Measurements from ENCODE around the gene POLR1F. TPM values are rescaled to one million over a fixed set of nuclear protein-coding genes. Genes with fewer than 3 reads are reported as not detected.

The POLR1F gene
- total and polyA plus RNA-seq, 4 donors, result 3.1 to 15.3 (median 8.3) TPM

DNA sequence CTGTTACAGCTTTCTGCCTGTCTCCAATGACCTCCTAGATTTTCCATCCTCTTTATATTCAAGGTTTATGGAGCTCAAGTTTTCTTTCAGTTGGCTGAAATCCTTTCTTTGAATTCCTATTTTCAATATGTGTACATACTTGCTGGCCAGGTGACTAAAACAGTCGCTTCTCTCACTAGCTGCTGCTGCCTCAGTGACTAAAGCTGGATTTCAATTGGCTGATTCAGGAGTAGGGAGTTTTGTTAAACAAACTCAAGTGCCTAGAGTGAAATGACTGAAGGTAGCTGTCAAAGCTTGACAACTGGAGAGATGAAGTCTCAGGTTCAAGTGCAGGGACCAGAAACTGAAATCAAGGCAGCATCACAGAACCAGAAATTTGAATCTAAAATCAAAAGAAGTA lies 6.7 kb upstream of the POLR1F start:
- no peaks in the 10 kb centered on the region for H3K4me1 ChIP-seq (ENCODE audit: control insufficient read depth in 4 of 4, insufficient read depth in 4 of 4, low read length in 3 of 4)
- H3K27me3 ChIP-seq (ENCODE audit: control insufficient read depth in 4 of 4, insufficient read depth in 4 of 4, low read length in 3 of 4), result peaks cover 0 to 2% (median 0%) of the 10 kb centered on the region in 4 donors
- H3K9me3 ChIP-seq (ENCODE audit: control insufficient read depth in 4 of 4, low read length in 3 of 4), result no peaks in the 10 kb centered on the region
- H3K9ac ChIP-seq (ENCODE audit: low read depth in 1 of 2, low read length in 2 of 2), result no peak overlapping the region
- H3K27ac ChIP-seq (ENCODE audit: low read depth in 1 of 2, low read length in 2 of 2), result no peak overlapping the region
- no peak for TF ChIP-seq JUND (IDR thresholded peaks at IDR 0.05)
- TF ChIP-seq HNF4A (conservative IDR thresholded peaks at IDR 0.05), result no peak
- no peak for TF ChIP-seq TAF1 (conservative IDR thresholded peaks at IDR 0.05)
- TF ChIP-seq HNF4G (IDR thresholded peaks at IDR 0.05), result no peak
- TF ChIP-seq EGR1 (IDR thresholded peaks at IDR 0.05; ENCODE audit: low read depth in 2 of 2), result no peak
- TF ChIP-seq, protein P1, sequence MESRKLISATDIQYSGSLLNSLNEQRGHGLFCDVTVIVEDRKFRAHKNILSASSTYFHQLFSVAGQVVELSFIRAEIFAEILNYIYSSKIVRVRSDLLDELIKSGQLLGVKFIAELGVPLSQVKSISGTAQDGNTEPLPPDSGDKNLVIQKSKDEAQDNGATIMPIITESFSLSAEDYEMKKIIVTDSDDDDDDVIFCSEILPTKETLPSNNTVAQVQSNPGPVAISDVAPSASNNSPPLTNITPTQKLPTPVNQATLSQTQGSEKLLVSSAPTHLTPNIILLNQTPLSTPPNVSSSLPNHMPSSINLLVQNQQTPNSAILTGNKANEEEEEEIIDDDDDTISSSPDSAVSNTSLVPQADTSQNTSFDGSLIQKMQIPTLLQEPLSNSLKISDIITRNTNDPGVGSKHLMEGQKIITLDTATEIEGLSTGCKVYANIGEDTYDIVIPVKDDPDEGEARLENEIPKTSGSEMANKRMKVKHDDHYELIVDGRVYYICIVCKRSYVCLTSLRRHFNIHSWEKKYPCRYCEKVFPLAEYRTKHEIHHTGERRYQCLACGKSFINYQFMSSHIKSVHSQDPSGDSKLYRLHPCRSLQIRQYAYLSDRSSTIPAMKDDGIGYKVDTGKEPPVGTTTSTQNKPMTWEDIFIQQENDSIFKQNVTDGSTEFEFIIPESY (IDR thresholded peaks at IDR 0.05), result no peak
- no peak for TF ChIP-seq MAX (IDR thresholded peaks at IDR 0.05)
- TF ChIP-seq FOXA2 (IDR thresholded peaks at IDR 0.05), result no peak
- TF ChIP-seq RXRA (IDR thresholded peaks at IDR 0.05), result no peak
- no peak for TF ChIP-seq REST (IDR thresholded peaks at IDR 0.05)
- no peak for TF ChIP-seq GABPA (IDR thresholded peaks at IDR 0.05 in 1 of 2, conservative IDR thresholded peaks at IDR 0.05 in 1 of 2)
- no peaks in the 10 kb centered on the region for H3K36me3 ChIP-seq (ENCODE audit: control insufficient read depth in 4 of 4, insufficient read depth in 3 of 4, low read depth in 1 of 4, low read length in 3 of 4)
- WGBS, result 33% methylated on average over 1 of the region's 1 CpG
- no peak for DNase-seq (ENCODE audit: low spot score)
- no peak overlapping the region for H3K4me3 ChIP-seq (ENCODE audit: low read depth in 1 of 3, low read length in 3 of 3)

DNA sequence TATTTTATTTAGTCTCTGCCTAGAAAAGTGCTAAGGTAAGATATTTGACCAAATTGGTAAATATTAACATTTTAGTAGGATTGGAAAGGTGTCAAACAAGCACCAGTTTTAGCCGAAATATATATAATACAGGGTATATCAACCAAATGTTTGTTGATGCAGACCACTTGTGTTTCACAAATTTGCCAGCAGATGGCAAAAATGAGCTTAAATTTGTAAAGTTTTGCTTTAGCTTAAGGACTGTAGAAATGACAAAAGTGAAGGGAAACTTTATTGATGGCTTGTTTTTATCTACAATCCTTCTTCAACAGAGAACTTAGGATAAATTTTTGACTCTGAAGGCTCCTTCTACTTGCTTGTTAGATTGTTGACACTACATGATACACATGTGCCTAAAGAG lies 4.8 kb upstream of the POLR1F start:
- H3K4me1 ChIP-seq (ENCODE audit: control insufficient read depth in 4 of 4, insufficient read depth in 4 of 4, low read length in 3 of 4), result peaks cover 0 to 5% (median 1%) of the 10 kb centered on the region in 4 donors
- H3K9ac ChIP-seq (ENCODE audit: low read depth in 1 of 2, low read length in 2 of 2), result no peak overlapping the region
- peaks cover 0 to 2% (median 0%) of the 10 kb centered on the region in 4 donors for H3K27me3 ChIP-seq (ENCODE audit: control insufficient read depth in 4 of 4, insufficient read depth in 4 of 4, low read length in 3 of 4)
- DNase-seq (ENCODE audit: low spot score), result no peak
- no peaks in the 10 kb centered on the region for H3K9me3 ChIP-seq (ENCODE audit: control insufficient read depth in 4 of 4, low read length in 3 of 4)
- H3K36me3 ChIP-seq (ENCODE audit: control insufficient read depth in 4 of 4, insufficient read depth in 3 of 4, low read depth in 1 of 4, low read length in 3 of 4), result no peaks in the 10 kb centered on the region
- H3K27ac ChIP-seq (ENCODE audit: low read depth in 1 of 2, low read length in 2 of 2), result no peak overlapping the region
- H3K4me3 ChIP-seq (ENCODE audit: low read depth in 1 of 3, low read length in 3 of 3), result no peak overlapping the region
- 32% methylated on average over 1 of the region's 1 CpG for WGBS
- TF ChIP-seq MAX (IDR thresholded peaks at IDR 0.05) (no peak), RXRA (IDR thresholded peaks at IDR 0.05) (no peak), YY1 (IDR thresholded peaks at IDR 0.05) (no peak), NR2F2 (IDR thresholded peaks at IDR 0.05) (no peak), RAD21 (IDR thresholded peaks at IDR 0.05) (peak; percentile 67 to 74), TAF1 (conservative IDR thresholded peaks at IDR 0.05) (no peak), HNF4G (IDR thresholded peaks at IDR 0.05) (no peak), REST (IDR thresholded peaks at IDR 0.05) (no peak), HNF4A (conservative IDR thresholded peaks at IDR 0.05) (no peak)
- TF ChIP-seq, protein P2, sequence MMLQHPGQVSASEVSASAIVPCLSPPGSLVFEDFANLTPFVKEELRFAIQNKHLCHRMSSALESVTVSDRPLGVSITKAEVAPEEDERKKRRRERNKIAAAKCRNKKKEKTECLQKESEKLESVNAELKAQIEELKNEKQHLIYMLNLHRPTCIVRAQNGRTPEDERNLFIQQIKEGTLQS (IDR thresholded peaks at IDR 0.05), result no peak
- TF ChIP-seq, protein P3, sequence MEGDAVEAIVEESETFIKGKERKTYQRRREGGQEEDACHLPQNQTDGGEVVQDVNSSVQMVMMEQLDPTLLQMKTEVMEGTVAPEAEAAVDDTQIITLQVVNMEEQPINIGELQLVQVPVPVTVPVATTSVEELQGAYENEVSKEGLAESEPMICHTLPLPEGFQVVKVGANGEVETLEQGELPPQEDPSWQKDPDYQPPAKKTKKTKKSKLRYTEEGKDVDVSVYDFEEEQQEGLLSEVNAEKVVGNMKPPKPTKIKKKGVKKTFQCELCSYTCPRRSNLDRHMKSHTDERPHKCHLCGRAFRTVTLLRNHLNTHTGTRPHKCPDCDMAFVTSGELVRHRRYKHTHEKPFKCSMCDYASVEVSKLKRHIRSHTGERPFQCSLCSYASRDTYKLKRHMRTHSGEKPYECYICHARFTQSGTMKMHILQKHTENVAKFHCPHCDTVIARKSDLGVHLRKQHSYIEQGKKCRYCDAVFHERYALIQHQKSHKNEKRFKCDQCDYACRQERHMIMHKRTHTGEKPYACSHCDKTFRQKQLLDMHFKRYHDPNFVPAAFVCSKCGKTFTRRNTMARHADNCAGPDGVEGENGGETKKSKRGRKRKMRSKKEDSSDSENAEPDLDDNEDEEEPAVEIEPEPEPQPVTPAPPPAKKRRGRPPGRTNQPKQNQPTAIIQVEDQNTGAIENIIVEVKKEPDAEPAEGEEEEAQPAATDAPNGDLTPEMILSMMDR (IDR thresholded peaks at IDR 0.05; ENCODE audit: low read depth, low read length, missing input control), result peak; percentile 56
- TF ChIP-seq, protein P1 (IDR thresholded peaks at IDR 0.05), result no peak

Measured in liver (tissue), 9 donors.